ENCODE data around the gene FAM32A. TPM values are rescaled to one million over a fixed set of nuclear protein-coding genes. Genes with fewer than 3 reads are reported as not detected.

The FAM32A gene
- total and polyA plus RNA-seq, 9 donors = 37.9 to 68.6 (median 46.5) TPM

GRCh38 chr19:16180611-16181010 is 4.6 kb upstream of the FAM32A start:
- no peaks in the 10 kb centered on the region for H3K9me3 ChIP-seq

GRCh38 chr19:16184665-16185122 is 516 bp upstream of the FAM32A start:
- Histone ChIP-seq H3K27ac (no peak overlapping the region), H3K4me1 (ENCODE audit: insufficient read depth) (no peaks in the 10 kb centered on the region), H3K4me3 (peak overlapping the region; percentile 63), H3K9me3 (no peaks in the 10 kb centered on the region), H3K27me3 (no peaks in the 10 kb centered on the region), H3K36me3 (no peaks in the 10 kb centered on the region)
- intact Hi-C loops (cut with DNase I) = loop anchor here (2.0 to 10.0 kb wide), 4 partner anchors 70 to 557 kb away; partner anchors contain the start of gene RAB8A (in 1 of the 4)
- TF ChIP-seq POLR2A (IDR thresholded peaks at IDR 0.05) = no peak
- no peak for TF ChIP-seq EP300 (IDR thresholded peaks at IDR 0.05)
- TF ChIP-seq CTCF (IDR thresholded peaks at IDR 0.05) = no peak
- WGBS, 3 donors = 32 to 35% (median 35%) methylated on average over 18 of the region's 18 CpGs
- no peak for DNase-seq

More at GRCh38 chr19:16180611-16181010, 4.6 kb upstream of the FAM32A start:
- DNase-seq = no peak
- WGBS, 3 donors = 30 to 42% (median 33%) methylated on average over 4 of the region's 4 CpGs
- H3K36me3 ChIP-seq = no peaks in the 10 kb centered on the region
- intact Hi-C loops (cut with DNase I) = loop anchor here in 3 of 4 donors (2.0 to 10.0 kb wide), 4 partner anchors 66 to 553 kb away; partner anchors contain the start of gene RAB8A (in 1 of the 3)
- H3K4me3 ChIP-seq = no peak overlapping the region
- H3K4me1 ChIP-seq (ENCODE audit: insufficient read depth) = no peaks in the 10 kb centered on the region
- no peaks in the 10 kb centered on the region for H3K27me3 ChIP-seq
- no peak for TF ChIP-seq POLR2A (IDR thresholded peaks at IDR 0.05)
- H3K27ac ChIP-seq = no peak overlapping the region

- H3K4me3 ChIP-seq = peak overlapping the region; percentile 63
- intact Hi-C loops (cut with DNase I) = loop anchor here in 2 of 4 donors (2.0 to 10.0 kb wide), 2 partner anchors 71 to 145 kb away; partner anchors contain the start of gene RAB8A (in 1 of the 2)
- peak; percentile 28 to 70 (median 43) for DNase-seq
- 0% methylated on average over 20 of the region's 20 CpGs for WGBS, 3 donors
- H3K4me1 ChIP-seq (ENCODE audit: insufficient read depth) = no peaks in the 10 kb centered on the region
- TF ChIP-seq POLR2A (IDR thresholded peaks at IDR 0.05) (no peak), CTCF (IDR thresholded peaks at IDR 0.05) (peak in 1 of 3 donors; percentile 14)
- H3K27ac ChIP-seq = peak overlapping the region in 1 of 2 donors; percentile 26
- H3K9me3 ChIP-seq = no peaks in the 10 kb centered on the region
- H3K36me3 ChIP-seq = no peaks in the 10 kb centered on the region
- H3K27me3 ChIP-seq = no peaks in the 10 kb centered on the region
Measured at GRCh38 chr19:16185768-16186123, 536 bp downstream of the FAM32A start.

GRCh38 chr19:16188521-16188920 is 3.3 kb downstream of the FAM32A start:
- no peak for DNase-seq
- H3K27me3 ChIP-seq = no peaks in the 10 kb centered on the region
- H3K27ac ChIP-seq = no peak overlapping the region
- H3K9me3 ChIP-seq = no peaks in the 10 kb centered on the region
- H3K4me1 ChIP-seq (ENCODE audit: insufficient read depth) = no peaks in the 10 kb centered on the region
- no peaks in the 10 kb centered on the region for H3K36me3 ChIP-seq
- WGBS, 3 donors = 92 to 95% (median 94%) methylated on average over 3 of the region's 3 CpGs
- H3K4me3 ChIP-seq = no peak overlapping the region
- TF ChIP-seq CTCF (IDR thresholded peaks at IDR 0.05) (no peak), EP300 (IDR thresholded peaks at IDR 0.05) (no peak), POLR2A (IDR thresholded peaks at IDR 0.05) (no peak)
- intact Hi-C loops (cut with DNase I) = loop anchor here in 1 of 4 donors (10.0 kb wide), 1 partner anchor 74 kb away; the partner anchor contains the start of gene RAB8A

GRCh38 chr19:16190198-16190597 is 5.0 kb downstream of the FAM32A start:
- H3K36me3 ChIP-seq = no peaks in the 10 kb centered on the region
- DNase-seq = no peak
- TF ChIP-seq CTCF (IDR thresholded peaks at IDR 0.05) = no peak
- no peaks in the 10 kb centered on the region for H3K9me3 ChIP-seq
- H3K4me3 ChIP-seq = no peak overlapping the region
- no peaks in the 10 kb centered on the region for H3K4me1 ChIP-seq (ENCODE audit: insufficient read depth)
- intact Hi-C loops (cut with DNase I) = no loop called here
- WGBS, 3 donors = 81 to 86% (median 82%) methylated on average over 6 of the region's 6 CpGs
- no peaks in the 10 kb centered on the region for H3K27me3 ChIP-seq
- H3K27ac ChIP-seq = no peak overlapping the region

Data from ovary (tissue), 9 donors.